ENCODE measurements around the gene CRADD.

Gene CRADD

GRCh38 chr12:93805736-93806141, 128.6 kb downstream of the CRADD start:
- DNase-seq (ENCODE audit: low read depth, low spot score) = no peak

GRCh38 chr12:93807354-93807753, 130.2 kb downstream of the CRADD start:
- no peak for DNase-seq (ENCODE audit: low read depth, low spot score)

GRCh38 chr12:93808169-93808899, 131.2 kb downstream of the CRADD start:
- DNase-seq (ENCODE audit: low read depth, low spot score) = no peak

GRCh38 chr12:93812626-93813025, 135.5 kb downstream of the CRADD start:
- no peak for DNase-seq (ENCODE audit: low read depth, low spot score)

- no peak for DNase-seq (ENCODE audit: low read depth, low spot score)
These were observed 136.0 kb downstream of the CRADD start for GRCh38 chr12:93813186-93813585.

GRCh38 chr12:93813972-93814821, 137.0 kb downstream of the CRADD start:
- DNase-seq (ENCODE audit: low read depth, low spot score) = no peak

- no peak for DNase-seq (ENCODE audit: low read depth, low spot score)
These were observed 141.4 kb downstream of the CRADD start for GRCh38 chr12:93818488-93819049.

- DNase-seq (ENCODE audit: low read depth, low spot score) = no peak
These were observed 141.9 kb downstream of the CRADD start for GRCh38 chr12:93819050-93819491.

- DNase-seq (ENCODE audit: low read depth, low spot score) = no peak
These were observed 146.6 kb downstream of the CRADD start for GRCh38 chr12:93823616-93824391.

- DNase-seq (ENCODE audit: low read depth, low spot score) = no peak
These were observed 147.6 kb downstream of the CRADD start for GRCh38 chr12:93824514-93825500.

- DNase-seq (ENCODE audit: low read depth, low spot score) = no peak
These were observed 148.3 kb downstream of the CRADD start for GRCh38 chr12:93825501-93825888.

GRCh38 chr12:93825931-93826555, 148.9 kb downstream of the CRADD start:
- no peak for DNase-seq (ENCODE audit: low read depth, low spot score)

- DNase-seq (ENCODE audit: low read depth, low spot score) = no peak
These were observed 150.0 kb downstream of the CRADD start for GRCh38 chr12:93827179-93827578.

- DNase-seq (ENCODE audit: low read depth, low spot score) = no peak
These were observed 150.5 kb downstream of the CRADD start for GRCh38 chr12:93827669-93828068.

- DNase-seq (ENCODE audit: low read depth, low spot score) = no peak
These were observed 151.8 kb downstream of the CRADD start for GRCh38 chr12:93829016-93829415.

GRCh38 chr12:93831374-93831773, 154.2 kb downstream of the CRADD start:
- no peak for DNase-seq (ENCODE audit: low read depth, low spot score)

- no peak for DNase-seq (ENCODE audit: low read depth, low spot score)
These were observed 155.0 kb downstream of the CRADD start for GRCh38 chr12:93832131-93832530.

GRCh38 chr12:93833946-93834345, 156.8 kb downstream of the CRADD start:
- DNase-seq (ENCODE audit: low read depth, low spot score) = no peak

- DNase-seq (ENCODE audit: low read depth, low spot score) = no peak
These were observed 159.6 kb downstream of the CRADD start for GRCh38 chr12:93836620-93837260.

GRCh38 chr12:93838193-93838592, 161.0 kb downstream of the CRADD start:
- no peak for DNase-seq (ENCODE audit: low read depth, low spot score)
